CMK (cell line): ENCODE measurements around the gene TOMM20.
A peak's percentile ranks its signal among the peaks of the same experiment; 100 is the strongest.
"Not testable (repeated sequence)": the region's sequence is repeated elsewhere in the genome, so short reads cannot be mapped to it uniquely, and the experiment has no call there.

ENCODE experiments used
- DNase-seq: peaks from one replicate; pipeline ENCODE4 v3.0.0-alpha.2; 2010; ENCODE audit warnings: low read depth

The TOMM20 gene

GRCh38 chr1:235128456-235129328 lies at the start of gene TOMM20:
TSS of gene TOMM20 (minus strand) at chr1:235128837. CDS start at chr1:235128715, 122 bp downstream.
- DNase-seq, result peak; percentile 99

DNA sequence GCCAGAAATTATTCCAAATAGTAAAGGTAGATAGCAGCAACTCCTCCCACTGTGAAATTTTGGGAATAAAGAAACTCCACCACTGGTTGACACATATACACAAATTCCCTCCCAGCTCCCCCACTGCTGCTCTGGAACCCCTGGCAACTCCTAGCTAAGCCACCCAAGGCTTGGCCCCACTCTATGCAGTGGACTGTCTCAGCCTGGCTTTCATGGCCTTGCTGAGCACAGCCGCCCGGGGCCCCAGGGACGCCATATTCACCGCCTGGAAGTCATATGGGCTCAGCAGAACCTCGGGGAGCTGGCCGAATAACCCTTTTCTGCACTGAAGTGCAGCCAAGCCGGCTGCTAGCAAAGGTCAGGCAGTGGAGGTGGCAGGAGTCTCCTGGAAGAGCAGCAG lies 47.8 kb upstream of the TOMM20 start:
- DNase-seq, result no peak

DNA sequence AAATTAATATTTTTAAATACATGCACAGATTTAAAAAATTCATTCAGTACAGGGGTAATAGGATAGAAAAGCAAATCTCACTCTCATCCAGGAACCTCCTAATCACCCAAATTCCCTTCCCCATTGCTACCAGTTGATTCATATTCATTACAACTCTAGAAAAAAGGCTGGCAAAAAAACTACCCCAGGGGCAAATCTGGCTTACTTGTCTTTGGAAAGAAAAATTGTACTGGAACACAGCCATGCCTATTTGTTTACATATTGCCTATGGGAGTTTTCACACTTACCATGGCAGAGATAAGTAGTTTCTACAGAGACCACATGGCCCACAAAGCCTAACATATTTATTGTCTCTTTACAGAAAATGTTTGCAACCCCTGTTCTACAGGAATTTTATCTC lies 41.3 kb upstream of the TOMM20 start:
- DNase-seq, result no peak

DNA sequence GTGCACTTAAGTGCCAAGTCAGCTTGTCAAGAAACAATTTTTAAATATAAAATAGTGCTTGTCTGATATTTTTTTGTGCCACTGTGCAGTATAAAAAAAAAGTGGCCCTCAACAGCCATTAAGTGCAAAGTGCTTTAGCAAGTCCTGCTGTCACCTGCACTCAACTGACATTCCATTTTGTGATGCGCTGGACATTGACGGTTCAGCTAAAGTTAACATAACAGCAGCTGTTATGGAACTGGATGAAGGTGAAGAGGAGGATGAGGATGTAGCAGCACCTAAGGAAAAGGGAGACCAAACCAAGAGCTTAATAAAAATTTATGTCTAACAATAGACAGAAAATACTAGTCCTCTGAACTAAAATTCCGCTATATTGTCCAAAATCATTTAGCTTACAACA lies 39.7 kb upstream of the TOMM20 start:
- DNase-seq, result no peak

DNA sequence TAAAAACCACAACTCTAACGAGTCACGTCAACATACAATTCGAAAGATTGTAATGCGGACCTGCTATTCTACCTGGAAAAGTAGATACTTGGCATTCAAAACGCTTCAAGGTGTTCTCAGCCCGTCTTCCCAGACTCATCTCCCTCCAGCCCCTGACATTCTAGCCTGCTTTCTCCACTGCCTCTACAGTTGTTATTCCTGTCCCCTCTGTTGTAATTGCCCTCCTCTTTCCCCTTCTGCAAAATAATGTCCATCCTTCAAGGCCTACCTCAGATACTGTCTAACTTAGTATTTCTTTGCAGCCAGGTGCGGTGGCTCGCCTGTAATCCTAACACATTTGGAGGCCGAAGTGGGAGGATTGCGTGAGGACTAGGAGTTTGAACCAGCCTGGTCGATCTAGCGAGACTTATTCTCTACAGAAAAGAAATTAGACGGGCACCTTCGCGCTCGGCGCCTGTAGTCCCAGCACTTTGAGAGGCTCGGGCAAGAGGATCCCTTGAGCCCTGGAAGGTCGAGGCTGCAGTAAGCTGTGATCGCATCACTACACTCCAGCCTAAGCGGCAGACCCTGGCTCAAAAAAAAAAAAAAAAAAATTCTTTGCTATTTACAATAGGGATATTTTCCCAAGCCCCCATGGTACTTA lies 33.2 kb upstream of the TOMM20 start:
- DNase-seq, result no peak

DNA sequence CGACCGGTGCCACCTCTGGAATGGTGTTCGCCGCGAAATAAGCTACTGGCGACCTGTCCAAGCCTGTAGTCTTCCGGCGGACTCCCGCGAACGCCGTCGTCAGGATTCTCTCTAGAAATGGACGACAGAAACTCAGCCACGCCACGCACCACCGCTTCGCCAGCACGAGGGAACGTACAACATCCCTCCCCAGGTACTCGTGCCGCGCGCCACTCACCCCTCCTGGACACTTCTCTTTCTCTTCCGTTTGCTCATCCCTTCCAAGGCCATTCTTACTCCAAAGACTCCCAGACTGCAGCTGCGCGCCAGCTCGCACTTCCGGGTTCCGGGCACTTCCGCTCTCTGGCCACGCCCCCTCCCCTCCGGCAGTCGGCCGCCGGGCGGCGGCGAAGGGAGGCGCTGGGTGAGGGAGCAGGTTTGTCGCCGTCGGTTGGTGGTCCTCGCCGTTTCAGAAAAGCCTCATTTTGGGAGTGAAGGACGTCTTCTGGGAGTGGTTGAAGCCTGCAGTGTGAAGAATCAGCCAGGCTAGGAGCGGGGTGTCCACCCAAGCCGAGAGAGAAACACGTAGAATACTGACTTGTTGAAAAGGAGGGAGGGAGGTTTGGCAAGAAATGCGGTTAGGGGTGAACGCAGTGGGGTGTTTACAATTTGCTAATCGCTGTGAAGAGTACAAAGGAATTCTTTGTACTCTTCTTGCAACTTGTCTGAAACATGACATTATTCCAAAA lies 32.5 kb upstream of the TOMM20 start, which contains the start of gene RBM34:
RBM34 (minus strand) TSS at position 294 of the 728 bp plus-strand sequence; CDS start at position 270, 24 bp downstream.
- peak; percentile 88 for DNase-seq

DNA sequence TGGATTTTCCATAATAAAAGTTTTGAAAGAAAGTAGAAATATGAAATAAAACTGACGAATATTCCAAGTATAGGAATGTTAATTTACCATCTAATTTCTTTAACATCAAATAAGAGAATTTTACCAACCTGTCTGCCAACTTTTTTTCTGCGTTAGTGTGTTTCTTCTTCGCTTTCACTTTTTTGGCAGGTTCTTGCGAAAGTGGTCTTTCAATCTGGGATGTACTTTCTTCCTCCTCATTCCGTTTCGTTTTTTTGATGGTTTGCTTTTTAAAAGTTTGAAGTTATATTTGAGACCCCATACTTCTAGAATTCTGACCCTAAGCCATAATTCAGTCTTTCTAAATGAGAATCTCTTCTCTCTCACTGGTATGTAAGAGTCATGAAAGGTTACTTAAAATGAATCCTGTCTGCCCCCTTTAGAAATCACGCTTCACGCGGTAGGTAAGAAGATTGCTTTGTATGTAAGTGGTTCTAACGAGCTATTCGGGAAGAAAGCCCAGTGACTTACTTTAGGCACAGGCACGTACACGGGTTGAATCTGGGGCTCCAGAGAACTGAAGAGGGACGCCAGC lies 31.8 kb upstream of the TOMM20 start:
- no peak for DNase-seq

- not testable (repeated sequence) for DNase-seq
Observed at GRCh38 chr1:235159930-235160329, 31.3 kb upstream of the TOMM20 start.

DNA sequence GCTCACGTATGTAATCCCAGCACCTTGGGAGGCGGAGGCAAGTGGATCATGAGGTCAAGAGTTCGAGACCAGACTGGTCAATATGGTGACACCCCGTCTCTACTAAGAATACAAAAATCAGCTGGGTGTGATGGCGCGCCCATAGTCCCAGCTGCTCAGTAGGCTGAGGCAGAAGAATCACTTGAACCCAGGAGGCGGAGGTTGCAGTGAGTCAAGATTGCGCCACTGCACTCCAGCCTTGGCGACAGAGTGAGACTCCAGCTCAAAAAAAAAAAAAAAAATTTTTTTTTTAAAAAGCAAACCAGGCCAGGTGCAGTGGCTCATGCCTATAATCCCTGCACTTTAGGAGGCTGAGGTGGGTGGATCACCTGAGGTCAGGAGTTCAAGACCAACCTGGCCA lies 30.6 kb upstream of the TOMM20 start:
- DNase-seq, result not testable (repeated sequence)

DNA sequence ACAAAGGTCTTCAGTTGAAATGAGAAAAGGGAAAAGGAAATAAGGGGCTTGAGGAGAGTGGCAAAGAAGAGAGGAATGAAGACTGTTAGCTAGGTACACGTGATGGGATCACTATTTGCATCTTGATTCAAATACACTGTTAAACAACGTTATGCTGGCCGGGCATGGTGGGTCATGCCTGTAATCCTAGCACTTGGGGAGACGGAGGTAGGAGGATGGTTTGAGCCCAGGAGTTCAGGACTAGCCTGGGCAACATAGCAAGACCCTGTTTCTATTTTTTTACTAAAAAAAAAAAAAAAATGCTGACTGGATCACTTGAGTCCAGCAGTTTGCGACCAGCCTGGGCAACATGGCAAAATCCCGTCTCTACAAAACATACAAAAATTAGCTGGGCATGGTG lies 30.0 kb upstream of the TOMM20 start:
- no peak for DNase-seq

DNA sequence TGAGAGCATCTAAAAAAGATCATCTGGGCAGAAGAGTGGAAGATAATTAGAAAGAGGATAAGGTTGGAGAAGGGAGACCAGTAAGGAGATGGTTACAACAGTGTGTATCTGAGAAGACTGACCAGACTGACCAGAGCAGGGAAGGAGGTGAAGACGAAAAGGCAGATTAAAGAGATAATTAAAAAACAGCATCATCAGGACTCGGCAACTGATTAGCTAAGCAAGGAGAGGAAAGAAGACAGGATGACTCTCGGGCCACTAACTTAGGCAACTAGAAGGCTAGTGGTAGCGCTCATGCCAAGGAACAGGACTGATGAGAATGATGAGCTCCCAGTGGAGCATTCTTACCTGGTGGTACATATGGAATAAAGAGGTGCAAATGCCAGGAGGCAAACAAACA lies 28.5 kb upstream of the TOMM20 start:
- no peak for DNase-seq

- no peak for DNase-seq
Observed at GRCh38 chr1:235156740-235157139, 28.1 kb upstream of the TOMM20 start.

- no peak for DNase-seq
Observed at GRCh38 chr1:235156265-235156664, 27.6 kb upstream of the TOMM20 start.

DNA sequence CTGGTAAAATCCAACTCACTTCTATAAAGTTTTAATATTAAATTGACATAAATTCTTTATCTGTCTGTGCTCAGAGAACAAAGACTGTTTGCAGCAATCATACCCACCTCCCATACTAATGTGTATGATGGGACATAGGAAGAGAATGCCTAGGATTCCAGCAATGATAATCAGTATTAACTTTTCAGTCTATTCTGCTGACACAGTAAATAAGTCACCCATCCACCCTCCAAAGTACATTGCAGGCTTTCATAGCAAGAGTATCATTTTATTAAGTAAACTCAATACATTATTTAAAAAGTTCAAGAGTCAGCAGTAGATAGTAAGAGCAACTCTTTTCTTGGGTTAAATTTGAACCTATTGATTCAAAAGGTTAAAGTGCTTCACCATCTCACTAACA lies 23.6 kb upstream of the TOMM20 start:
- no peak for DNase-seq

GRCh38 chr1:235151033-235151432 lies 22.4 kb upstream of the TOMM20 start:
- no peak for DNase-seq

DNA sequence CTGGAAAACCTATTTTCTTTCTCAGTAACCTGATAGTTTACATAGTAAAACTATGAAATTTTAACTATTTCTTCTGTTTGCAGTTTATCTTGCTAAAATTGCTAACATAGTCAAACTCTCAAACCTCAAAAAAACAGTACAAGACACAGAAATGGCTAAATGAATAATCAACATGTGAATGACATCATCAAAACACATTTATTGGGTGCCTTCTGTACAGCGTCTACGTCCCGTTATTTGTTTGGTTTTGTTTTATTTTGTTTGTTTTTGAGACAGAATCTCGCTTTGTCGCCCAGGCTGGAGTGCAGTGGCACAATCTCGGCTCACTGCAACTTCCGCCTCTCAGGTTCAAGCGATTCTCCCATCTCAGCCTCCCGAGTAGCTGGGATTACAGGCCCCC lies 21.2 kb upstream of the TOMM20 start:
- DNase-seq, result no peak

- no peak for DNase-seq
Observed at GRCh38 chr1:235147269-235147668, 18.6 kb upstream of the TOMM20 start.

DNA sequence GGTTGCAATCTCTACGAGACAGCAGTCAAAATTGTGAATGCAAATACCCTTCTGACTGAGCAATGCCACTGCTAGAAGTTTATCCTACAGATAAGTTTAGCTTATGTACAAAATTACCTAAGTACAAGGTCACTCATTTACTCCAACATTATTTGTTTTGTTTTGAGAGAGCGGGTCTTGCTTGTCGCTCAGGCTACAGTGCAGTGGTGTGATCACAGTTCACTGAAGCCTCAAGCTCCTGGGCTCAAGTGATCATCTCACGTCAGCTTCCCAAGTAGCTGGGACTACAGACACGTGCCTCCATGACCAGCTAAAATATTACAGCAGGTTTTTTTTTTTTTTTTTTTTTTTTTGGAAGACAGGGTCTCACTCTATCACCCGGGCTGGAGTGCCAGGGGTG lies 17.0 kb upstream of the TOMM20 start:
- no peak for DNase-seq

GRCh38 chr1:235142991-235143390 lies 14.4 kb upstream of the TOMM20 start:
- no peak for DNase-seq

DNA sequence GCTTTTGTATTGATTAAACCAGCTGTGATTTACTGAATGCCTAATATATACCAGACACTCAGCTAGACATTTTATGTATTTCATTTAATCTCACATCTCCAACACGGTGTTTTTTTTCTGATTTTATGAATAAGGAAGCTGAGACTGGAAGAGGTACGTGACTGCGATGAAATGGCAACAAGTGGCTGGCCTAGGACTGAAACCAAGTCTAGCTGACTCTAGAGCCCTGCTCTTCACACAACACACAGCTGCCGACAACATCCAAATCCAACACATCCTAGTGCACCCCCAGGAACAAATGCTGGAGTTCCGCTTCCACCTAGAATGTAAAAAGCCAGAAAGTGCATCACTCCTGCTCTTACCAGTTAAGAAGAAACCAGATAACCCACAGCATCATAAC lies 10.7 kb upstream of the TOMM20 start:
- no peak for DNase-seq

DNA sequence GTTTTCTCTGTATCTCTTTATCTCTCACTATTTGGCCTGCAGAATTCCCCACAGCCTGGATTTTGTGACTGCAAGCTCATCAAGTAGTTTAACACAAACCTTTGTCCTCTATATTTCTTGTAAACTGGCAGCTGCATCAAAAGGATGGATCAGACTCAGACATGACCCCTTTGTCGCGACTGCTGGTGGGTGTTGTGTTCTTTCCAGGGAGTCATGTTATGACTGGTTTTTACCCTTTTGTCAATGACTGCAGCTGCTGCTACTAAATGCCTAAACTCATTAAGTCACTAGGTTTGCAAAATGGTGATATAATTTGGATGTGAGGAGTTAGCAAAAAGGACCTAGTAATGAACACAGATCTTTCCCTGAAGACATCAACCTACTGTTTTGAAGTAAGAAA lies 10.2 kb upstream of the TOMM20 start:
- DNase-seq, result no peak

DNA sequence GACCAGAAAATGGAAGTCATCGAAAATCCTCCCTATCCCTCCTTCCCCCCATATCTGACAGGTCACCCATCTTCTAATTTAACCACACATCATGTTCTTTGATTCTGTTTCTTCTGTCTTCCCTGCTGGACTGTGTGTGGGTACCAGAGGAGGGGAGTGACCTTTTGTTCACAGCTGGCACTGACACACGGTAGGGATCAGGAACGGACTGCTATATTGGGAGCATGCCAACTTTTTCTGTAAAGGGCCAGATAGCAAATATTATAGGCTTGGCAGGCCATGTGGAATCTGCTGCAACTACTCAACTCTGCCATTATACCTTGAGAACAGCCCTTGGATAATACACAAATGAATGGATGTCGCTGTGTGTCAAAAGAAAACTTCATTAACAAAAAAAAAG lies 7.5 kb upstream of the TOMM20 start:
- DNase-seq, result no peak
